ENCODE results near the gene ROBO1.

The ROBO1 gene

GRCh38 chr3:79047581-79047980 is 720.2 kb downstream of the ROBO1 start:
- H3K27me3 ChIP-seq: no peaks in the 10 kb centered on the region
- no peaks in the 10 kb centered on the region for H3K36me3 ChIP-seq
- H3K27ac ChIP-seq: no peak overlapping the region
- TF ChIP-seq CTCF (IDR thresholded peaks at IDR 0.05): no peak
- no peak overlapping the region for H3K4me3 ChIP-seq (ENCODE audit: low read depth in 1 of 2, low read length in 1 of 2)
- no peaks in the 10 kb centered on the region for H3K9me3 ChIP-seq
- no peaks in the 10 kb centered on the region for H3K4me1 ChIP-seq (ENCODE audit: control insufficient read depth in 1 of 2, insufficient read depth in 1 of 2, low read depth in 1 of 2, low read length in 1 of 2)

- no peak overlapping the region for H3K4me3 ChIP-seq (ENCODE audit: low read depth in 1 of 2, low read length in 1 of 2)
- H3K36me3 ChIP-seq: no peaks in the 10 kb centered on the region
- TF ChIP-seq CTCF (IDR thresholded peaks at IDR 0.05): no peak
- no peak overlapping the region for H3K27ac ChIP-seq
- H3K27me3 ChIP-seq: no peaks in the 10 kb centered on the region
- no peaks in the 10 kb centered on the region for H3K9me3 ChIP-seq
- no peaks in the 10 kb centered on the region for H3K4me1 ChIP-seq (ENCODE audit: control insufficient read depth in 1 of 2, insufficient read depth in 1 of 2, low read depth in 1 of 2, low read length in 1 of 2)
Observed at GRCh38 chr3:79041621-79042020, 726.2 kb downstream of the ROBO1 start.

GRCh38 chr3:79040701-79041100 is 727.1 kb downstream of the ROBO1 start:
- H3K36me3 ChIP-seq: no peaks in the 10 kb centered on the region
- H3K9me3 ChIP-seq: no peaks in the 10 kb centered on the region
- no peak overlapping the region for H3K4me3 ChIP-seq (ENCODE audit: low read depth in 1 of 2, low read length in 1 of 2)
- H3K4me1 ChIP-seq (ENCODE audit: control insufficient read depth in 1 of 2, insufficient read depth in 1 of 2, low read depth in 1 of 2, low read length in 1 of 2): no peaks in the 10 kb centered on the region
- no peak overlapping the region for H3K27ac ChIP-seq
- no peak for TF ChIP-seq CTCF (IDR thresholded peaks at IDR 0.05)
- H3K27me3 ChIP-seq: no peaks in the 10 kb centered on the region

GRCh38 chr3:79040091-79040490 is 727.7 kb downstream of the ROBO1 start:
- Histone ChIP-seq H3K27me3 (no peaks in the 10 kb centered on the region), H3K36me3 (no peaks in the 10 kb centered on the region), H3K27ac (no peak overlapping the region), H3K9me3 (no peaks in the 10 kb centered on the region), H3K4me3 (ENCODE audit: low read depth in 1 of 2, low read length in 1 of 2) (no peak overlapping the region), H3K4me1 (ENCODE audit: control insufficient read depth in 1 of 2, insufficient read depth in 1 of 2, low read depth in 1 of 2, low read length in 1 of 2) (no peaks in the 10 kb centered on the region)
- no peak for TF ChIP-seq CTCF (IDR thresholded peaks at IDR 0.05)

- H3K27ac ChIP-seq: no peak overlapping the region
- H3K4me3 ChIP-seq (ENCODE audit: low read depth in 1 of 2, low read length in 1 of 2): no peak overlapping the region
- no peaks in the 10 kb centered on the region for H3K9me3 ChIP-seq
- TF ChIP-seq CTCF (IDR thresholded peaks at IDR 0.05): no peak
- no peaks in the 10 kb centered on the region for H3K4me1 ChIP-seq (ENCODE audit: control insufficient read depth in 1 of 2, insufficient read depth in 1 of 2, low read depth in 1 of 2, low read length in 1 of 2)
- no peaks in the 10 kb centered on the region for H3K27me3 ChIP-seq
- H3K36me3 ChIP-seq: no peaks in the 10 kb centered on the region
Observed at GRCh38 chr3:79039192-79039591, 728.6 kb downstream of the ROBO1 start.

- H3K9me3 ChIP-seq: no peaks in the 10 kb centered on the region
- no peaks in the 10 kb centered on the region for H3K36me3 ChIP-seq
- TF ChIP-seq CTCF (IDR thresholded peaks at IDR 0.05): no peak
- H3K27ac ChIP-seq: no peak overlapping the region
- no peak overlapping the region for H3K4me3 ChIP-seq (ENCODE audit: low read depth in 1 of 2, low read length in 1 of 2)
- no peaks in the 10 kb centered on the region for H3K27me3 ChIP-seq
- H3K4me1 ChIP-seq (ENCODE audit: control insufficient read depth in 1 of 2, insufficient read depth in 1 of 2, low read depth in 1 of 2, low read length in 1 of 2): no peaks in the 10 kb centered on the region
Observed at GRCh38 chr3:79038636-79039035, 729.2 kb downstream of the ROBO1 start.
